ENCODE data around the gene PACRG.

PACRG gene

GRCh38 chr6:163254341-163254835 lies 526.6 kb downstream of the PACRG start:
- ATAC-seq (replicated peaks), result no peak
- Mint-ChIP-seq H3K27ac (no peak overlapping the region), H3K9me3 (no peaks in the 10 kb centered on the region), H3K4me3 (no peak overlapping the region), H3K36me3 (no peaks in the 10 kb centered on the region), H3K4me1 (peaks cover 2 to 5% of the 10 kb centered on the region in 2 donors), H3K27me3 (peaks cover 9 to 11% of the 10 kb centered on the region in 2 donors)
- DNase-seq, result no peak

GRCh38 chr6:163255265-163255664 lies 527.5 kb downstream of the PACRG start:
- Mint-ChIP-seq H3K27ac (no peak overlapping the region), H3K9me3 (no peaks in the 10 kb centered on the region), H3K36me3 (no peaks in the 10 kb centered on the region), H3K4me1 (peaks cover 6 to 7% of the 10 kb centered on the region in 2 donors), H3K27me3 (peaks cover 15 to 20% of the 10 kb centered on the region in 2 donors), H3K4me3 (no peak overlapping the region)
- ATAC-seq (replicated peaks) (no peak), DNase-seq (no peak)

- H3K36me3 Mint-ChIP-seq, result no peaks in the 10 kb centered on the region
- no peaks in the 10 kb centered on the region for H3K9me3 Mint-ChIP-seq
- no peak overlapping the region for H3K4me3 Mint-ChIP-seq
- no peak for DNase-seq
- peaks cover 11 to 14% of the 10 kb centered on the region in 2 donors for H3K4me1 Mint-ChIP-seq
- peaks cover 25% of the 10 kb centered on the region in 2 donors for H3K27me3 Mint-ChIP-seq
- H3K27ac Mint-ChIP-seq, result no peak overlapping the region
- ATAC-seq (replicated peaks), result no peak
Observed at GRCh38 chr6:163259689-163260088, 531.9 kb downstream of the PACRG start.

GRCh38 chr6:163260111-163260895 lies 532.5 kb downstream of the PACRG start:
- no peaks in the 10 kb centered on the region for H3K36me3 Mint-ChIP-seq
- DNase-seq, result no peak
- peak overlapping the region; percentile 33 to 59 for H3K4me3 Mint-ChIP-seq
- H3K4me1 Mint-ChIP-seq, result peaks cover 11 to 14% of the 10 kb centered on the region in 2 donors
- H3K27ac Mint-ChIP-seq, result no peak overlapping the region
- H3K27me3 Mint-ChIP-seq, result peaks cover 25 to 26% of the 10 kb centered on the region in 2 donors
- no peaks in the 10 kb centered on the region for H3K9me3 Mint-ChIP-seq
- peak in 1 of 2 donors; percentile 23 for ATAC-seq (replicated peaks)

GRCh38 chr6:163260911-163261310 lies 533.1 kb downstream of the PACRG start:
- H3K4me1 Mint-ChIP-seq, result peaks cover 11 to 14% of the 10 kb centered on the region in 2 donors
- H3K9me3 Mint-ChIP-seq, result no peaks in the 10 kb centered on the region
- no peak overlapping the region for H3K27ac Mint-ChIP-seq
- ATAC-seq (replicated peaks), result no peak
- H3K36me3 Mint-ChIP-seq, result no peaks in the 10 kb centered on the region
- peaks cover 25 to 26% of the 10 kb centered on the region in 2 donors for H3K27me3 Mint-ChIP-seq
- no peak for DNase-seq
- H3K4me3 Mint-ChIP-seq, result peak overlapping the region in 1 of 2 donors; percentile 59

GRCh38 chr6:163261361-163261760 lies 533.6 kb downstream of the PACRG start:
- H3K27me3 Mint-ChIP-seq, result peaks cover 25 to 26% of the 10 kb centered on the region in 2 donors
- DNase-seq, result no peak
- no peak for ATAC-seq (replicated peaks)
- H3K4me3 Mint-ChIP-seq, result no peak overlapping the region
- H3K4me1 Mint-ChIP-seq, result peaks cover 11 to 14% of the 10 kb centered on the region in 2 donors
- no peaks in the 10 kb centered on the region for H3K9me3 Mint-ChIP-seq
- H3K27ac Mint-ChIP-seq, result no peak overlapping the region
- no peaks in the 10 kb centered on the region for H3K36me3 Mint-ChIP-seq

- Mint-ChIP-seq H3K4me3 (no peak overlapping the region), H3K36me3 (no peaks in the 10 kb centered on the region), H3K27me3 (peaks cover 25 to 26% of the 10 kb centered on the region in 2 donors), H3K9me3 (no peaks in the 10 kb centered on the region), H3K27ac (no peak overlapping the region), H3K4me1 (peaks cover 11 to 14% of the 10 kb centered on the region in 2 donors)
- DNase-seq, result no peak
- ATAC-seq (replicated peaks), result no peak
Observed at GRCh38 chr6:163262080-163262479, 534.3 kb downstream of the PACRG start.

- Mint-ChIP-seq H3K4me3 (no peak overlapping the region), H3K36me3 (no peaks in the 10 kb centered on the region), H3K4me1 (peaks cover 11 to 14% of the 10 kb centered on the region in 2 donors), H3K27ac (no peak overlapping the region), H3K9me3 (no peaks in the 10 kb centered on the region), H3K27me3 (peaks cover 25 to 26% of the 10 kb centered on the region in 2 donors)
- no peak for ATAC-seq (replicated peaks)
- DNase-seq, result no peak
Observed at GRCh38 chr6:163263196-163263595, 535.4 kb downstream of the PACRG start.

- H3K9me3 Mint-ChIP-seq, result no peaks in the 10 kb centered on the region
- DNase-seq (no peak), ATAC-seq (replicated peaks) (no peak)
- H3K27ac Mint-ChIP-seq, result no peak overlapping the region
- peaks cover 11 to 14% of the 10 kb centered on the region in 2 donors for H3K4me1 Mint-ChIP-seq
- peaks cover 22 to 23% of the 10 kb centered on the region in 2 donors for H3K27me3 Mint-ChIP-seq
- H3K36me3 Mint-ChIP-seq, result no peaks in the 10 kb centered on the region
- H3K4me3 Mint-ChIP-seq, result no peak overlapping the region
Observed at GRCh38 chr6:163263998-163264661, 536.4 kb downstream of the PACRG start.

- ATAC-seq (replicated peaks) (no peak), DNase-seq (no peak)
- no peaks in the 10 kb centered on the region for H3K9me3 Mint-ChIP-seq
- H3K36me3 Mint-ChIP-seq, result no peaks in the 10 kb centered on the region
- no peak overlapping the region for H3K27ac Mint-ChIP-seq
- H3K27me3 Mint-ChIP-seq, result peaks cover 16 to 18% of the 10 kb centered on the region in 2 donors
- H3K4me1 Mint-ChIP-seq, result peaks cover 9 to 12% of the 10 kb centered on the region in 2 donors
- no peak overlapping the region for H3K4me3 Mint-ChIP-seq
Observed at GRCh38 chr6:163264662-163265035, 536.9 kb downstream of the PACRG start.

- DNase-seq, result no peak
- peaks cover 12 to 17% of the 10 kb centered on the region in 2 donors for H3K27me3 Mint-ChIP-seq
- no peak overlapping the region for H3K4me3 Mint-ChIP-seq
- H3K36me3 Mint-ChIP-seq, result no peaks in the 10 kb centered on the region
- no peak overlapping the region for H3K27ac Mint-ChIP-seq
- ATAC-seq (replicated peaks), result no peak
- H3K4me1 Mint-ChIP-seq, result no peaks in the 10 kb centered on the region
- H3K9me3 Mint-ChIP-seq, result peaks cover 3 to 4% of the 10 kb centered on the region in 2 donors
Observed at GRCh38 chr6:163281634-163282033, 553.9 kb downstream of the PACRG start.

GRCh38 chr6:163282672-163283071 lies 554.9 kb downstream of the PACRG start:
- no peak for DNase-seq
- no peak overlapping the region for H3K27ac Mint-ChIP-seq
- peaks cover 3 to 4% of the 10 kb centered on the region in 2 donors for H3K9me3 Mint-ChIP-seq
- ATAC-seq (replicated peaks), result no peak
- H3K36me3 Mint-ChIP-seq, result no peaks in the 10 kb centered on the region
- peaks cover 12 to 17% of the 10 kb centered on the region in 2 donors for H3K27me3 Mint-ChIP-seq
- H3K4me3 Mint-ChIP-seq, result no peak overlapping the region
- no peaks in the 10 kb centered on the region for H3K4me1 Mint-ChIP-seq

GRCh38 chr6:163284151-163284550 lies 556.4 kb downstream of the PACRG start:
- no peak for ATAC-seq (replicated peaks)
- Mint-ChIP-seq H3K27me3 (peaks cover 12% of the 10 kb centered on the region in 2 donors), H3K36me3 (no peaks in the 10 kb centered on the region), H3K27ac (no peak overlapping the region), H3K4me3 (no peak overlapping the region), H3K9me3 (peaks cover 3 to 4% of the 10 kb centered on the region in 2 donors), H3K4me1 (no peaks in the 10 kb centered on the region)
- DNase-seq, result no peak

GRCh38 chr6:163285691-163286090 lies 557.9 kb downstream of the PACRG start:
- no peak overlapping the region for H3K27ac Mint-ChIP-seq
- DNase-seq (no peak), ATAC-seq (replicated peaks) (no peak)
- H3K4me1 Mint-ChIP-seq, result no peaks in the 10 kb centered on the region
- no peak overlapping the region for H3K4me3 Mint-ChIP-seq
- H3K27me3 Mint-ChIP-seq, result peaks cover 4 to 5% of the 10 kb centered on the region in 2 donors
- no peaks in the 10 kb centered on the region for H3K9me3 Mint-ChIP-seq
- no peaks in the 10 kb centered on the region for H3K36me3 Mint-ChIP-seq

- ATAC-seq (replicated peaks) (no peak), DNase-seq (no peak)
- no peaks in the 10 kb centered on the region for H3K36me3 Mint-ChIP-seq
- peaks cover 0 to 7% of the 10 kb centered on the region in 2 donors for H3K27me3 Mint-ChIP-seq
- no peaks in the 10 kb centered on the region for H3K9me3 Mint-ChIP-seq
- no peak overlapping the region for H3K4me3 Mint-ChIP-seq
- no peaks in the 10 kb centered on the region for H3K4me1 Mint-ChIP-seq
- no peak overlapping the region for H3K27ac Mint-ChIP-seq
Observed at GRCh38 chr6:163287626-163288025, 559.9 kb downstream of the PACRG start.
